GM19372 (cell line): ENCODE results near the gene TNFRSF18.
"Not testable (repeated sequence)": the region's sequence is repeated elsewhere in the genome, so short reads cannot be mapped to it uniquely, and the experiment has no call there.

ENCODE experiments used
- ATAC-seq: cut with Tn5 transposase; IDR thresholded peaks from one replicate; pipeline ENCODE4 v1.9.1; 2021; ENCODE audit warnings: mild to moderate bottlenecking, low read depth, moderate library complexity; ENCODE audit not compliant: unreplicated experiment

The TNFRSF18 gene

DNA sequence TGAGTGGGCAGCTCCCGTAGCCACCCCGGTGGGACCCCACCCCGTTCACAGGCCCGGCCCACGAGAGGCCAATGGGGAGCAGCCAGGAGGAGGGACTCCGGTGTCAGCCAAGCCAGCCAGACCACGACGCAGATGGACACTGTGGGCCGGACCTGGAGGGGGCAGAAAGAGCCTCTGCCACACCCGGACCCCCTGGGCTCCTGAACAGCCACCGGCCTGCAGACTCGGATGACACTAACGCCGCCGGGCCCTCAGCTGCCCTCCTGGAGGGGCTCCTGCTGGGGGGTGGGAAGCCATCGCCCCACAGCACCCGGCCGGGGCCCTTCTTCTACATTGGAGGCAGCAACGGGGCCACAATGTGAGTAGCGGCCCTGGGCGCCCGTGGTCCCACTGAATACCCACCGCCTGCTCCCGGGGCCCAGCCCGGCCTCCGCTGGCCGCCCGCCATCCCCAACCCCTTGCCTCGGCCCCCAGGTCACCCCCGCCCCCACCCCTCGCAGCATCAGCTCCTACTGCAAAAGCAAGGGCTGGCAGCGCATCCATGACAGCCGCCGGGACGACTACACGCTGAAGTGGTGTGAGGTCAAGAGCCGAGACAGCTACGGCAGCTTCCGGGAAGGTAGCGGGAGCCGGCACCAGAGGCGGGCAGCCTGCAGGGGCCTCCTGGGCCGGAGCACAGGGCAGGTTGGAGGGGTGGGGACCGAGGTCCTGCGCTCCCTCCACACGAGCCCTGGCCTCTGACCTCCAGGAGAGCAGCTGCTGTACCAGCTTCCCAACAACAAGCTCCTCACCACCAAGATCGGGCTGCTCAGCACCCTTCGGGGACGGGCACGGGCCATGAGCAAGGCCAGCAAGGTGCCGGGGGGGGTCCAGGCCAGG is 26.2 kb downstream of the TNFRSF18 start:
- ATAC-seq: no peak

GRCh38 chr1:1179346-1179982 is 26.9 kb downstream of the TNFRSF18 start:
- ATAC-seq: no peak

DNA sequence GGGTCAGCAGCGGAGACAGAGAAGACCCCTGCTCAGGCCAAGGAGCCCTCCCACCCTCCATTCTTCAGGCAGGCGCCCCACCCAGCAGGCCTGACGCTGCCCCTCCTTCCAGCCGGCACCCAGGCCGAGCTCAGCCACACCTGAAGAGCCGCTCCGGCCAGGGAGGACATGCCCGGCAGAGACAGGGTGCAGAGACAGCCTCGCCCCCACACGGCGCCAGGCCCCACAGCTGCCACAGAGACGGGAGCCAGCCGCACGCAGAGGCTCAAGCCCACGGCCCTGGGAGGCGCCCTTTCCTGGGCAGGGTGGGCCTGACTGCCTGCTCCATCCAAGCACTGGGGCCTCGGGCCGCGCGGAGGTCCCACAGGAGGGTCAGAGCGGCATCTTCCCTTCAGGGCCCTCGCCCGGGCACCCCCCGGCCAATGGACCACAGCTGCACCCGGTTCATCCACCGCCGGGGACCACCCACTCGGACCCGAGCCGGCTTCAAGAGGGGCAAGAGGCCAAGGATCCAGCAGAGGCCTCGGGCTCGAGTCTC is 27.5 kb downstream of the TNFRSF18 start:
- ATAC-seq: no peak

DNA sequence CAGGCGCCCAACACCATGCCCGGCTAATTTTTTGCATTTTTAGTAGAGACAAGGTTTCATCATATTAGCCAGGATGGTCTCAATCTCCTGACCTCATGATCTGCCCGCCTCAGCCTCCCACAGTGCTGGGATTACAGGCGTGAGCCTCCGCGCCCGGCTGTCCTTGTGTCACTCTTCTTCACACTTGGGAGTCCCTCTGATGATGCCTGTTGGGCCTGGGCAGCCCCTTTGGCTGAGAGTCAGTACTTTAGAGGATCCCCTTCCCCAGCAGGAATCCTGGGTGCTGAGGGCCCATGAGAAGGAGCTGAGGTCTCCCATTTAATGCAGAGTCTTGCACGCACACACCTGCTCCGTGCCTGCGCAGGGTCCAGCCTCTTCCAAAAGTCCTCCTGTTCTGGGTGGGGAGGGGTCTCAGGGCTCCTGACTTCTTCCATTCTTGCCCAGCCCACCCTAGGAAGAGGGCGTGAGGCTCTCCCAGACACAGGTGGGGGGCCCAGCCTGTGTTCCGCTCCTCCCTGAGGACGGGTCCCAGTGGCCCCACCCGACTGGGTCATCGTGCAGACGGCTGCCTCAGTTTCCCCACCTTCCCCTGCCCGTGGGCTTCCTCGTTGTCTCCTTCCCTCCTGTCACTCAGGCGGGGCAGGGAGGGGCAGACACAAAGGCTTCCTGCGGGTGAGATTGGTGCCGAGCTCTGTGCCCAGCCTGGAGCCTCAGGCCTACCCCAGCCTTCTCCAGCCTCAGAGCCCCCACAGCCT is 28.8 kb downstream of the TNFRSF18 start:
- ATAC-seq: no peak

GRCh38 chr1:1176931-1177330 is 29.5 kb downstream of the TNFRSF18 start:
- ATAC-seq: no peak

DNA sequence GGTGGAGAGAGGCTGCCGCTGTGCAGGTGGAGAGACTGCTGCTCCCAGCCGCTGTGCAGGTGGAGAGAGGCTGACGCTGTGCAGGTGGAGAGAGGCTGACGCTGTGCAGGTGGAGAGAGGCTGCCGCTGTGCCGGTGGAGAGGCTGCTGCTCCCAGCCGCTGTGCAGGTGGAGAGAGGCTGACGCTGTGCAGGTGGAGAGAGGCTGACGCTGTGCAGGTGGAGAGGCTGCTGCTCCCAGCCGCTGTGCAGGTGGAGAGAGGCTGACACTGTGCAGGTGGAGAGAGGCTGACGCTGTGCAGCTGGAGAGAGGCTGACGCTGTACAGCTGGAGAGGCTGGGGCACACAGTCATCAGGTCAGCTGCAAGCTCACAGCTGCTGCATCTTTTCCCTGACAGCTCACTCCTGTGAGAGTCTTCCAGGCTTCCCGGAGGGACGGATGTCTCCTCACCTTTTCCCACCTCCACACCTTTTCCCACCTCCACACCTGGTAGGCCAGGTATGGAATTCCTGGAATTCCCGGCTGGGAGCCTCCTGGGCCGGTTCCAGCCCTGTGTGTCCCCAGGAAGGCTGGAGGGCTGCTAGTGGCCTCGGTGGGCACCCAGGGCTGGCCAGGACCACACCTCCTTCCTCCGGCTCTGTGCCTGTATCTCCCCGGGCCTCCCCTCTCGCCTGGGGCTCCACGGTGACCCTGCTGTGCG is 30.2 kb downstream of the TNFRSF18 start:
- not testable (repeated sequence) for ATAC-seq

GRCh38 chr1:1175221-1176062 is 30.9 kb downstream of the TNFRSF18 start:
- ATAC-seq: no peak

GRCh38 chr1:1173793-1174415 is 32.5 kb downstream of the TNFRSF18 start, which contains the start of gene TTLL10:
TSS of gene TTLL10 (plus strand) at chr1:1173880. CDS start at chr1:1179216, 5,336 bp downstream.
- no peak for ATAC-seq

DNA sequence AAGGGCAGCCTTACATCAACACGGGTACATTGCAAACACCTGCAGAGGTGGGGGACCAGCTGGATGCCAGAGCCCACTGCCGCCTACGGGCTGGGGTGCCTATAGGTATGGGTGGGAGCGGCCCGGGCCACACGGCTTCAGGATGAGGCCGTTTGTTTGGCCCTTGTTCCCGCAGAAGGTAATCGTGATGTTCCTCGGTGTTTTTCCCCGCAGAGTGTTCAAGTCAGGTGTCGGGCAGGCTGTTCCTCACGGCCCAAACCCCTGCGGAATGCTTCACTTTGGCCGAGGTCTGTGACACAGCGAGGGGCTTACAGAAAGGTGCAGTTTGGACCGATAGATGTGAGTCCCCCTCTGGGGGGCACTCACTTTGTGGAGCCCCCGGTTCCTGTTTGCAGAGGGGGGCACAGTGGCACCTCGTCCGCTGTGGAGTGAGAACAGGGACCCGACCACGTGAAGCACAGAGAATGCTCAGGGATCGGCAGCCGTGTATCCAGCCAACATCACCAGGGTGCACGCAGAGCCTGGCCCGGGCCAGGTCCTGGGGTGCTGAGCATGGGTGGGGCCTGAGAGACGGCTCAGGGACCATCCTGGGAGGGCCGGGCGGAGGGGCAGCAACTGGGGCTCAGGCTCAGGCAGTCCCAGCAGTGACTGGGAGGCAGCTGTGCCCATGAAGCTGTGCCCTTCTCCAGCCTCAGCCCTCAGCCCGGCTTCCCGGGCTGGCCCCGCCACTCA is 33.2 kb downstream of the TNFRSF18 start:
- ATAC-seq: no peak

DNA sequence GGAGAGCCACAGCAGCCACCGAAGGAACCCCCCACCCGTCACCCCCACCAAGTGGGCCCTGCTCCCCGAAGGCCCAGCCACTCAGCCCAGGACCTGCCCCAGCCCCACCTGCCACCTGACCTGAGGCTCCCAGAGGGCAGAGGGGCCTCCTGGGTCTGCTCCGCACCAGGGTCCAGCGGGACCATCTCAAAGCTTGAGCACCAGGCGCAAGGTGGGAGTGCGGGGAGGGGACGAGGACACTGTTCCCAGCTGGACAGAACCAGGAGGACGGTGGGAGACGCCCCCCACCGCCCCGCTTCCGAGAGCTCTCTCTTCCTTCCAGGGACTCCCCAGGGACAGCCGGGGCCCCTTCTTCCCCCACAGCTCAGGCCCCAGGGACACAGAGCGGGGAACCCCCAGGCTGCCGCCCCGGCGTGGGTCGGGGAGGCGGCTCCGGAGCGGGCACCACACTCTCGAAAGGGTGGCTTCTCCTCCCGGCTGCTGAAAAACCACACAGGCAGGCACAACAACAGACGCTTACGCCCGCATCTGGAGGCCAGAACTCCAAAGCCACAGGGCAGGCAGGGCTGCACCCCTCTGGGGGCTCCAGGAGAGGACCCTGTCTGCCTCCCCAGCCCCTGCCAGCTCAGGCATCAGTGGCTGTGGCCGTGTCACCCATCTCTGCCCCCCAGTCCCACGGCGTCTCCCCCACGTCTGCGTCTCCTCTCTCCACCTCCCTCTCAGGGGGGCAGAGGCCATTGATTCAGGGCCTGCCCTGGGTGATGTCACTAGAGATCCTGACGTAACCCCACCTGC is 34.6 kb downstream of the TNFRSF18 start:
- ATAC-seq: no peak

- no peak for ATAC-seq
These were observed 35.2 kb downstream of the TNFRSF18 start for GRCh38 chr1:1171161-1171545.

- no peak for ATAC-seq
These were observed 35.9 kb downstream of the TNFRSF18 start for GRCh38 chr1:1170215-1171091.

DNA sequence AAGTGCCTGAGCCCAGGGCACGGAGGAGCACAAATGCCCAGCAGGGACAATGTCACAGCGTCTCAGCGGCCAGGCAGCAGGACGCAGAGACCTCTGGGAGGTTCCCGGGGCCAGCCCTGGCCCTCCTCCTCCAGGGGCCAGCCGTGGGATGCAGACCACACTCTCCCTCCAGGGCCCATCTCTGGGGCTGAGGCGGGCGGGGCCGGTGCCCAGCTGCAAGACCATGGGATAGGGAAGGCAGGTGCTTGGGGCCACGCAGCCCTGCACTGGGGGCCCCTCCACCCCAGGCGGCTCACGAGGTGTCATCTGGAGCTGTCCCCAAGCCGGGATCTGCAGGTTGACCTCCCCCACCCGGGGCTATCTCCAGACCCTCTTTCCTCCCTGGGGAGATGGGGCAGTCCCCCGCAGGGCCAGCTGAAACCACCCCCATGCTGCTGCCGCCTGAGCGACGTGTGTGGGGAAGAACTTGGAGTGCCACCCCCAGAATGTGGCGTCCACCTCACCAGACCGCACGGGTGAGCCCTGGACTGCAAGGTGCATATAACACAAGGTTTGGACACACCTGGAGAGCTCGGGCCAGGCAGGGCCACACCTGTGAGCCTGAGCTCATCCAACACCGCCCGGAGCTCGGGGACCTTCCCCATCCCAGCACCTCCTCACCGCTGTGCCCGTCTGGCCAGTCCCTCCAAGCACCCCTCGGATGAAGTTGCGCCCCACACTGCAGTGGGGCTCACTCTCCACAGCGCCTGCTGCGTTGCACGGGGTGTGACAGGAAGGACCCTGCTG is 36.8 kb downstream of the TNFRSF18 start:
- no peak for ATAC-seq

- ATAC-seq: no peak
These were observed 37.7 kb downstream of the TNFRSF18 start for GRCh38 chr1:1168451-1169411.
